ENCODE results near the gene UBQLN4.

UBQLN4 gene

DNA sequence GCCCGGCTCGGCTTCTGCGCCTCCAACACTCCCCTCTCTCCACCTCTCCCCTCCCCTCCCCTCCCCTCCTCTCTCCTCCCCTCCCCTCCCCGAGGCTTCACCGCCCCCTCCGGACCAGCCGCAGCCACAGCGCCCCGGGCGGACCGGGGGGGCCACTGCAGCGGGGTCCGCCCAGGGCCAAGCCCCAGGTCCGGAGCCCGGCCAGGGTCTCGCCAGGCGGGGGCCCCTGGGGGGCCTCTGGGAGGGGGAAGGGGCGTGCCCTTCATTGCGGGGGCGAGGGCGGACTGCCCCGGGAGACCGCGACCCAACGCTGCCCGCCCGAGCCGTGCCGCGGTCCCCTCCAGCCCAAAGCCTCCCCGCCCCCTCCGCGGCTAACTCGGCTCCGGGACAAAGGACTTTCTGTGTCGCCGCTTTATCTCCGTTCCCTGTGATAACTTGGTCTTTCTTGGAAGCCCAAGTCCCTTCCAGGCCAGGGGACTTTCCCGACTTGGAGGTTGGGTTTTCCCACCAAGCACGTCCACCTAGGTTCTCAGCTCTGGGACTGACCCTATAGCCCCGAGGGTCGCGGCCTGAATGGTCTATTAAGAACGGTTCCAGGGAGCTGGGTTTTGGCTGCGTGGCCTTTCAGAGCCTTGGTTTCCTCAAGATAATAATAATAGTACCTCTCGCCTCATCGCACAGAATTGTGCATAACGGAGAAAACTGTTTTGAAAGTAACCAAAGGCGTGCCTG lies at the start of gene UBQLN4:
TSS of gene UBQLN4 (minus strand) at position 31 of the 732 bp plus-strand sequence. CDS start 97 bp downstream, outside the sequence.
- peak; percentile 89 for DNase-seq

DNA sequence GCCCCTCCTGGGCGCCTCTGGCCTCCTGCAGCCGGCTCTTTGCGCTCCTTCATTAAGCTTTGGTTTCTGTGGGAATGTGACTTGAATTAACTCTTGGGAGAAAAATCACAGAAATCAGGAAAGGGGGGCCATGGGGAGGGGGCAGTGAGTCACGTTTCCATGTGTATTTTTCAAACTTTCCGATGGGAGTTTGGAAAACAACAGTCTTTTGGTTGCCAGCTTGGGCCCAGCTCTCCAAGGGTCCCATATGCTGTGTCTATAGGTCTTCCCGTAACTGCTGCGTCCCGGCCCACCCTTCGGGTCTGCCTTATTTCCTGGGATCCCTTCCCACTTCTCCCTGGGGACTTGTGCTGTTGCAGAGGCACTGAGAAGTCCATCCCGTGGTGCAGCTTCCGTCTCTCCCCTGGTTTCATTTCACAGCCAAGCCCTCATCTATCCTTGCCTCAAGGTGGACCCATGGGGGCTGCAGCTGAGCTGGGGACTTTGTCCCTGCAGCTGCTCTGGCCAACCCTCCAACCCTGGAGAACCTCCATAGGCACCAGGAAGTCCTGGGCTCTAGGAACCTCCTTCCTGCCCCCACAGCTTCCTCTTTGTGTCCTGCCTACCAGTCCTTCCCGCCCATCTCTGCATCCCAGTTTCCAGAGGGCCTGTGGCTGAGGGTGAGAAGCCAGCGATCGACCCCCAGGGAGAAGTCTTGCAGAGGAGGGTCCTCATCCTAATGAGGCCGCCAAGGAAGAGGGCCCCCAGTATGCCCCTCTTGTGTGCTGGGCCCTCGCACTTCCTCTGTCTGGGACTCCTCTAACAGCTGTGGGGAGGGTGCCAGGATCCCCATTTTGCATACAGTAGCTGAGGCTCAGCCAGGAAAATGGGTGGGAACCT lies 49.3 kb upstream of the UBQLN4 start:
- no peak for DNase-seq

DNA sequence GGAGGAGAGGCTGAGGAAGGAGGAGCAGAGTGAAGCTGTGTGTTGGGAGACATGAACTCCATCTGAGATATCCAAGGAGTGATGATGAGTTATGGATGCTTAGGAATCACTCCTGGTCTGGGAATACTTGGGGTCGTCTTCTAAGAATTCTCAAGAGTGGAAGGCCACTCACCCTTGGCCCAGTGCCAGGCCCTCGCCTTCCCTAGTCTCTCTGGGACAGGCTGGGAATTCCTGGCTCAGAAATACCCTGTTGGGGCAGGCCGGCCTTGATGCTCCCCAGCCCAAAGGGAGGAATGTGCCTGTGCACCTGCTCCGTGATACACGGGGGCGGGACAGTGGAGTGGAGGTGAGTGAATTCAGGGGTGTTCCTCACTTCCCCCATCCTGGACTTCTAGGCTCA lies 48.3 kb upstream of the UBQLN4 start:
- no peak for DNase-seq

DNA sequence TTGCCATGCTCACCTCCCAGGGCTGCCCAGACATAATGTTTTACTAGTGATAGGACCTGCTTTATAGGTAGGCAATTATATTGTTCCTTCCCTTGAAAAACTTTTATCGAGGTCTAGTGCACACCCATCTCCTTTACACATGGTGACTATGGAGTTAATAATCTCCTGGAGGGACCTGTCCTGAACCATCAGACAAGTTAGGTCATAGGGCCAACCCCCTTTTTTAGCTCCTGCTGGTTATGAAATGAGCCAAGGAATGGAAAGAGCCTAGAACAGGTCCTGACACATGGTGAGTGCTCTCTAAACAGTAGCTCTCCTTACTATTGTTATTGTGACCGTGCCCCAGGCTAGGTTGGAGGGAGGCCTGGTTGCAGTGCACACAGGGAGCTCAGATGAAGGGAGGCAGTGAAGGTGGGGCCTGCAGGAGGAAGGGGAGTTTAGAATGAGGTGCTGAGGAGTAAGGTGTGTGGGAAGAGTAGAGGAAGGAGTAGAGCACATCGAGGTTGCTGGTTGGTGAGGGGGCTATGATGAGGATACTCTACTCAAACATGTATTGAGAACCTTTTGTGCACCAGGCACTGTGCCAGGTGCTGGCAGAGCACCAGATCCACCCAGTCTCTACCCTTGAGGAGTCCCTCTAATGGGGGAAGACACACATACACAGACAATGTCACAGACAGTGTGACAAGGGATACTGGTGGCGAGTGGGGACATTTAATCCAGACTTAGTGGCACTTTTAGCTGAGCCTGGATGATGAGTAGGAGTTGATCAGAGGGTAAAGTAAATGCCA lies 46.8 kb upstream of the UBQLN4 start:
- no peak for DNase-seq

DNA sequence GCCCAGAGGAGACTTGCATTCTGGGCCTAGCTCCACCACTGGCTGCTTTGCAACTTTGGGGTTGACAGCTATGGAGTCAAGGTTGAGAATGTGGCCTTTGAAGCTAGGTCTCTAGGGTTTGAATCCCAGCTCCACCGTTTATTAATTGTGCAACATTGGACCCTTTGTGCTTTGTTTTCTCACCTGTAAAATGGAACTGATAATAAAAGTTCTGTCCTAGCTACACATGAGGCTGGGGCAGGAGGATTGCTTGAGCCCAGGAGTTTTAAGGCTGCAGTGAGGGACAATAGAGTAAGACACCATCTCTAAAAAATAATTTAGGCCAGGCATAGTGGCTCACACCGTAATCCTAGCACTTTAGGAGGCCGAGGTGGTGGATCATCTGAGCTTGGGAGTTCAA lies 45.7 kb upstream of the UBQLN4 start:
- no peak for DNase-seq

DNA sequence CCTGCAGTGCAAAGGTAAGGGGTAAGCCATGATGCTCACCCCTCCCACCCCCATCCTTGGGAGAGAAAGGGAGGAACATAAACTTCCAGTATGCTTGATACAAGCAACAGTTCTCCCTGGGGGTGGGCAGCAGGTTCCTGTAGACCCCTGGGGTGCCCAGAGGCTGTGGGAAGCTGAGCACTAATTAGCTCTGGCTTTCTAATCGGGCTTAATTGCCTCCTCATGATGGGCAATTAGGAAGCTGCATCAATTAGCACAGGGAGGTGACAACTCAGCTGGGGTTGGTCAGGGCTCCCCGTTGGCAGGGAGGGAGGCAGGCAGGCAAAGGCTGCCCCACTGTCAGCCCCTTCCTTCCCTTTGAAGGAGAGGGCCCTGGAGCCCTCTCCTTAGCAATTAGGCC lies 45.2 kb upstream of the UBQLN4 start:
- DNase-seq = no peak

DNA sequence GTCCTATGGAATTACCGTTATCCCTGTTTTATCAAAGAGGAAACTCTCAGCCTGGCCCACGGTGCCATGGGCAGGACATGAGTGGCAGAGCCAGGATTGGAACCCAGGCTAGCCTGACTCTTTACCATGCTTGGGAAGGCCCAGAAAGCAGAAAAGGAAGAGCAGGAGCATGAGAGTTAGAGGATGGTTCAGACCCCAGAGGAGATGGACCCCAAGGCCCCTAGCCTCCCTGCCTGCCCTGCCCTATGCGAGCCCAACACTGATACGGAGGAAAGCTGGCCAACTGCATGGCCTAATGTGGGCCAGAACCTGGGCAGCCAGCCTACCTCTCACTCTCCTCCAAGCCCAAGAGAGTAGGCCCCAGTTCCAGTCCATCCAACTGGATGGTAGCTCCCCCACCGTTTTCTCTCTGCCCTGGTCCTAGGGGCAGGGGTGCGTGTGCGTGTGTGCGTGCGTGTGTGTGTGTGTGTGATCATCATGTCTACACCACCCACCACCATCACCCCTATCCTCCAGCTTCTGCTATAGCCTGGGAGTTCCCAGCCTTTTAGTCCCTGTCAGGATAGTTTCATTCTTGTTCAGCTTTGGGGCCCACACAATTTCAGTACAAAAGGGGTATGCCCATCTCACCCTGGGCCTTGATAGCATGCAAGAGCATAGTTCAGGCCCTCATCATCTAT lies 44.0 kb upstream of the UBQLN4 start:
- no peak for DNase-seq

DNA sequence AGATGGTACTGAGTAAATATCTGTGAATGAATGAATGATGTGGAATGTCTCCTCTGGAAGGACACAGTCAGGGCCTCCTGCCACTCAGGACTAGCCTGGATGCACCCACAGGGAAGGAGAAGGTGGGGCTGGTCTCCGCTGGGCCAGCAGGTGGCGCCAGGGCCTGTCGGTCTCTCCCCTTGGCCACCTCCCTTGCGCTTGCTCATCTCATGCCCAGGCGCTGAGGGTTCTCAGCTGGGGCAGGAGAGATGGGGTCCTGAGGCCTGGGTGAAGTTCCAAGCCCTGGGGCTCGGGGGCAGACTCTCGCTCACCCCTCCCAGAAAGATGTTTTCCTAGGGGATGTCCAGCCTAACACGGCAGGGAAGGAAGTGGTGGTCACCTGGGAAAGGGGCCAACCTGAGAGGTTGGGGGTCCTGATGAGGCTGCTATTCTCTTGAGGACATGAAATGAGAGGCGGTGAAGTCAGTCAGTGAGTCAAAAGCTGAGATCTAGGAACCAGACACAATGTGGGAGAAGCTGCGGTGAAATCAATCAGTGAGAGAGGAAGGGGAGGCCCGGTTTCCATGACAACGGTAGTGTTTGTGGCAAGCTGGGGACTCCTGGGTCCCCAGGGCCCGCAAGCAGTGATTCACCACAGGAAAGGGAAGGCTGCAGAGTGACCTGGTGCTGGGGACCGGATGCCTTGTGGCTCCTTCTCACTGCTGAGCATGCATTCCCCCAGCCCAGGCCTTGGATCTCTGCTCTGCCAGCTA lies 43.2 kb upstream of the UBQLN4 start:
- DNase-seq = peak; percentile 97

DNA sequence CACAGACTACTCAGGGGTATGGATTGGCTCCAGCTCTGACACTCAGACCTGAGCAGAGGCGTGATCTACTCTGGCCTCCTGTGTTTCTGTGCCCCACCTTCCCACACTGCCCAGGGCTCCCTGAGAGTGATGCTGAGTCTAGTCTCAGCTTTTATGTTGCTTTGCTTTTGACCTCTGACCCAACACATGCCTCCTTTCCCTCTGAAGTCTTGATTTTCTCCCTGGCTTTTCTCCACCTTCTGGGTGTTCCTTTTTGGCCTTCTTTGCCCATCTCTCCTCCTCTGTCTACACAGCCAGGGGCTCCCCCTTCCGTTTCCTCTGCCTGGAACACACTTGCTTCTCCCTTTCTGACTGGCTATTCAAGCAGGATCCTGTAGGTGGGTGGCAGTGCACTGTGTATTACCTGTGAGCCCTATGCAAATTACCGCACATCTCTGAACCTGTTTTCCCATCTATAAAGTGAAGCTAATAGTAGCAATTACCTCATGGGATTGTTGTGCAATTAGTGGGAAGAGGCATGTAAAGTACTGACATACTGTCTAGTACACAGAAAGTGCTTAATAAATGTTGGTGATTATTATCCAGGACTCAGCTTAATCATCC lies 42.4 kb upstream of the UBQLN4 start:
- DNase-seq = no peak

DNA sequence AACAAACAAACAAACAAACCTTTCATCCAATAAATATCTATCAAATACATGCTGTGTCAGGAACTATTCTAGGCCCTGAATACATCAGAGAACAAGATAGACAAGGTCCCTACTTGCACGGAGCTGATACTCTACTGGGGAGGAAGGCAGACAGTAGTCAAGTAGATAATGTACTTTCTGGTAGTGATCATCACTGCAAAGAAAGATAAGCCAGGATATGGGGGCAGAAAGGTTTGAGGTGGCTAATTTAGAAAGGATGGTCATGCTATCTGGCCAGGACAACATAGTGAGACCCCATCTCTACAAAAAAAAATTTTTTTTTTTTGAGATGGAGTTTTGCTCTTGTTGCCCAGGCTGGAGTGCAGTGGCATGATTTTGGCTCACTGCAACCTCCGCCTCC lies 38.0 kb upstream of the UBQLN4 start:
- DNase-seq = no peak

DNA sequence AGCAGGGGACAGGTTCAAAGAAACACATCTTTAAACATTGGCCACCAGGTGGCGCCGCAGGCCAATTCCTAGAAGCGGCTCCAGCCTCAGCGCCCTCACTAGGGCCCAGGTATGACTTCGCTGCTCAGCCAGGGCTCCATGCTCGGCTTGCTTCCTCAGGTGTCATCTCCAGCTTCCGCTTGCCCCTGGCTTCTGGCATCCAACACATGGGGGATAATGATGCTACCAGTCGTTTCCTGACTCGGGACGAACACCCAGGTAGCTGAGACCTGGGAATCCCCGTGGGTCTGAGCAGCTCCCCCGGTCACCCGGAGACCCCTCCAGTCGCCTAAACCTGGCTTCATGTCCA lies 37.2 kb upstream of the UBQLN4 start:
- DNase-seq = peak; percentile 84

DNA sequence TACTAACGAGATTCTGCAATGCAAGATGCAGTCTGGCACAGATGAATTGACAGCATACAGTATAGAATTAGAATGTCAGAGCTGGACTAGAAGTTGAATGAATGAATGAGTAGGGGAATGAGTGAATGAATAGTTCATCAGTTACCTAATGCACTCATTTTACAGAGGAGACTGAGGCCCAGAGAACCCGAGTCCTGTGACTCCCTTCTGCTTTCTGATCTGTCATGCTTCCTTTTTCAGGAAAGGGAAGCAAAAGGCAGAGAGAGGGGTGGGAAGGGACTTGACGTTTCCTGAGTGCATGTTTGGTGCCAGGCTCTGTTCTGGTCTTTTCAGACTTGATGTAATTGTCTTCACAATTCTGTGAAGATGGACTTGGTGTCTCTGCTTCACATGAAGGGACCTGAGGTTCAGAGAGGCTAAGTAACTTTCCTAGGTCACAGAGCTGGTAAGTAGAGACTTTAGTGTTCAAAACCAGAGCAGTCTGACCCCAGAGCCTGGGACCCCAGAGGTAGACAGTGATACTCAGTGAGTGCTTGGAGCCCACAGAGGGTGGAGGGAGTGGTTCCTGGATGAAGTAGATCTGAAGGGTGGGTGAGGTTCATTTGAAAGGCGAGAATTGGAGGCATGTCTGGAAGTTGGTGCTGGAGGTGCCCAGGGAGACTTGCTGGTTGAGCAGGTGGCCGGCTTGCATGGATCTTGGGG lies 36.7 kb upstream of the UBQLN4 start:
- DNase-seq = no peak

DNA sequence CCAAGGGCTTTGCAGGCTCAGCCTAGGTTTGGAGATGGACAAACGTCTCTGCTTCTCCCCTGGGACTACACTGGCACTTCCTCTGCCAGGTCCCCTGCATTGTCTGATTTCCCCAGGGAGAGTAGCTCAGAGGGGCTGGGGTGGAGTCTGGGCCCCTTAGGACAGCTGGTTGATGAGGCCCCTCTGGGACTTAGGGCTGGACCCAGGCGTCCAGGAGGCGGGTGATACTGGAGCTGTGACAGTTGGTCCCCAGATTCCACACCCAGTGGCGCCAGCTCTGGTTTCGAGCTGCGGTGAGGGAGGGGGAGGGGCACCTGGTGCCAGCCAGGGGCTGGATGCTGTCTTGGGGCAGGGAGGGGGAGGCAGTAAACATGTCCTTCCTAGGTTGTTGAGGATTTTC lies 36.1 kb upstream of the UBQLN4 start:
- DNase-seq = no peak

DNA sequence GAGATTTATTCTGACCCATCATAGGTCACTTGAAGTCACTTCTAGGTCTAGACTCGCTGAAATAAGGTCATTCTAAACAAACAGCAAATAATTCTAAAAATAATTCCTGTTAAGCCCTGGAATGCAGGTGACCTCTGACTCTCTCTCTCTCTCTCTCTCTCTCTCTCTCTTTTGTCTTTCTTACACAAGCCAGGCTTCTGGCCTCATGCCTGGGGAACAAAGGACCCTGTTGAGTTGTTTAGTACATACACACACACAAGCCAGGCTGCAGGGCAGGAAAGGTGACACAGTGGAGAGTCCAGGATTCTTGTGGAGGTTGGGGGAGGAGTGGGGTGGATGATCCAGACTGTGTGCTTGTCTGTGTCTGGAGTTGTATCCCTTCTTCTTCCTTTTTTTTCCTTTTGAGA lies 32.7 kb upstream of the UBQLN4 start:
- DNase-seq = no peak

DNA sequence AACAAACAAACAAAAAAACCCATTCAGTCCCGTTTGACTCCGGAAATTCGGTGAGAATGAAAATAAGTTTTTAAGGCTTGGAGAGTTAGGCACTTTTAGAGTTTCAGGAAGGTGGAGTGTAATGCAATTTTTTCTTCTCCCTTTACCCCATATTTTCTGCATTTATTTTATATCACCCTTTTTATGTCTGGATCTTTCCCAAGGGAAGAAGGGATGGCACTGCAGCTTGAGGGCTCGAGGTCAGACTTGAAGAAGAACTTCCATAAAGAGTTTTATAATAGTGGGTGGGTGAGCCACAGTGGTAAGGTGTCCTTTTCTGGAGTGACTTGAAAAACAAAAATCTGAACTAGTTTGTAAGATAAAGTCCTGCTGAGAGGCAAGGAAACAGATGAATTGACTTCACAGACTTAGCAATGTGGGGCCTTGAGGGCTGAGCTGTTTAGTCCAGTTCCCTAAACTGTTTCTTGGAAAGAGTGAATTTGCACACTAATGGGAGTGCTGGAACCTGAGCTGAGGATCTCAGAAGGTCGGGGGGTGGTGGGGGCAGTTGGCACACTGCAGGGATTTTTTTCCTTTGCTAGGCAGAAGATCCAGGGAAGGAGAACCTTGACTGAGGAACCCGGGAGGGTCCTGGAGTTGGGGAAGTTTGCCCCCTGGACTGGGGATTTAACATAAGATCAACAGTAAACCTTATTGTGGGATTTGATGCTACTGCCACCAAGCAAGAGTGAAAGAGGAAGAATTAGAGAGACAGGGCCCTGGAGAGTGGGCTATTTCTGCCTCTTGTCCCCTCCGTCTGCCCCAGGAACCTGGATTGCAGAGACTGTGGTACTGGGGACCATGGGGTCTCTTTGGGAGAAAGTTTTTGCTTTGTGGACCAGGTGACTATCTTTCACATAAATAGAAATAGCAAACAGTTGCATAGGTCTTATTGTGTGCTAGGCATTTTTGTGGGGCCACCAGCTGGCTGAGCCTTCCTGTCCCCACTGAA lies 30.5 kb upstream of the UBQLN4 start:
- no peak for DNase-seq

DNA sequence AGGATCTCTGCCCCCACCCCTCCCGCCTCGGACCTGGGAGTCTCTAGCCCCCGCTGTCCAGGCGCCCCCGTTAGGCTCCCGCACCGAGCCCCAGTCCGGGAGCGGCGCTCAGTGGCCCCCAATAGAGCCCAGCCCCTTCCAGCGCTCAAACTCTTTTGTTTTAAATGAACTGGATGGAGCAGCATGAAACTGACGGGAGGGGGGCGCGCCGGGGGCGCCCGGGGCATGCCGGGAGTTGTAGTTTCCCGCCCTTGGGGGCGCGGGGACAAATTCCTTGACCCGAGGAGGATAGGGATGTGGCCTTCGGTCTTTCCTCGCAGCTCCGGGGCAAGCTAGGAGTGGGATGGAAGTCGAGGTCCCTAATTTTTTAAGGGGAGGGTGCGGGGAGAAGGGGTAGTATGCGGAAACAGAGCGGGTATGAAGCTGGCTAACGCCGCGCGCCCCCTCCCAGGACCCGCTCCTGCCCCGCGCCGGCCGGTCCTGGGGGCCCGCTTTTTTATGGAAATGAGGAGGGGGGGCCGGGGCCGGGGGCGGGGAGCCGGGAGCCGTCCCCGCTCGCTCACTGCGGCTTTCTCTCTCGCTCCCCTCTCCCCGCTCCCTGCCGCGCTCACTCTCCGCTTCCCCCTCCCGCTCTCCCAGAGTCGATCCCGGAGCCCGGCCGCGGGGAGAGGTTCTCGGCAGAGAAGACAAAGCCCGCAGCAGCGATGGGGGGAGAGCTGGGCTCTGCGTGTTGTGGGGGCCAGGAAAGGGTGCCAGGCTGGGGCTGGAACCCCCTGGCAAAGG lies 28.9 kb upstream of the UBQLN4 start, which contains the start of gene MEX3A:
TSS of gene MEX3A (minus strand) at position 157 of the 783 bp plus-strand sequence. CDS start 467 bp downstream, outside the sequence.
- DNase-seq = peak; percentile 48

DNA sequence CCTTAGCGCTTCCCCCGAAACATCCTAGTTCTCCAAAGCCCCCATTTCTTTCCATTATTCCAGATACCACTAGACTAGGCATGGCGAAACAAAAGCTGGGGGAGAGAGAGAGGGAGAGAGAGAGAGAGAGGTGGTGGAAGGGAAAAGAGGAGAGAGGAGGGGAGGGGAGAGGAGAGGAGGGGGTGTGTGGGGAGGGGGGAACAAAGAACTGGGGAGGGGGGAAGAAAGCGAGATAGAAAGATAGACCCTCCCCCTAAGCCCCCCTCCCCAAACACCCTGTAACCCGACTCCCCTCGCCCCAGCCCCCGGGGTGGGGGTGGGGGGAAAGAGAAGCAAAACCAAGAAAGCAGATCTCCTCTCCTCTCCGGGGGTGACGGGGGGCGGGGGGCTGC lies 28.3 kb upstream of the UBQLN4 start:
- no peak for DNase-seq

DNA sequence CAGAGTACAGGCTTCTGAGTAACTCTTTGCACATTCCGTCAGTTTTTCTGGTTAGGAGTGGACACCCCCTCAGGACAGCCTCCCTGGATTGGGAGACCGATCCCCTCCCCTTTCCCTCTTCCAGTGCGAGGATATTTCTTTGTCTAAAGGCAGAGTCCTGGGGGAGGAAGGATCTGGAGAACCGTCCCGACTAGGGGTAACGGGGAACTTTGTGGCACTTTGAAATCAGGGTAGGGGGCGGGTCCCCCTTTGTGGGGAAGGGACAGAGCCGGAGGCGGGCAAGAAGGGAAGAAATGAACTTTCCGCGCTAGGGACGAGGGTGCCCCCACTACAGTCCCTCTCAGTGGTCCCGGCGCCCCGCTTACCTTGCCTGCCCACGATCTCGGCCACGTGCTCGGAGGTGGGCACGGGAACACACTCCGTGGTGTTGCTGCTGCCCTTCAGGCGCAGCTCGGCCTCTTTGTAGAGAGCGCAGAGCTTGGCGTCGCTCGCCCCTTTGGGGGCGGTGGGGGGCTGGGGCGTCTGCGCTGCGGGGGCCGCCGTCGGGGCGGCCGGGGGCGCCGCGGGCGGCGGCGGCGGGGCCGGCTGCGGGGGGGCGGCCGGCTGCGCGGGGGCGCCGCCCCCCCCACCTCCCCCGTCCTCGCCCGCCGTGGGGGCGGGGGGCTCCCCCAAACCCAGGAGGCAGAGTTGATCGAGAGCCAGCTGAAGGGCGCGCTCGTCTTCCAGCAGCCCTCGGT lies 27.8 kb upstream of the UBQLN4 start:
- DNase-seq = no peak
